Keratinocyte (primary cell): ENCODE measurements around the gene STPG4. TPM values are rescaled to one million over a fixed set of nuclear protein-coding genes. Genes with fewer than 3 reads are reported as not detected.
A peak's percentile ranks its signal among the peaks of the same experiment; 100 is the strongest.
"Not testable (repeated sequence)": the region's sequence is repeated elsewhere in the genome, so short reads cannot be mapped to it uniquely, and the experiment has no call there.

Experiments used
- DNase-seq: peaks from one replicate; pipeline ENCODE4 v3.0.0-alpha.2; 2011; ENCODE audit warnings: low read depth, missing footprints, low spot score
- FAIRE-seq: peaks from 2 replicates; lab custom pipeline; 2011; peaks lifted over from hg19 to GRCh38; lab: Jason Lieb, UNC
- H2AFZ ChIP-seq: 2 replicates; pipeline ENCODE4 v1.6.0; 2012; ENCODE audit warnings: low read length, control low read depth, inconsistent platforms; ENCODE audit not compliant: control insufficient read depth
- H3K27ac ChIP-seq: 2 replicates; pipeline ENCODE4 v1.5.1; 2011; ENCODE audit warnings: low read length; ENCODE audit not compliant: control insufficient read depth, insufficient read depth
- H3K27me3 ChIP-seq: 3 replicates; pipeline ENCODE4 v1.6.0; 2011; ENCODE audit warnings: low read length; ENCODE audit not compliant: control insufficient read depth, insufficient read depth; ENCODE audit errors: extremely low read depth
- H3K36me3 ChIP-seq, 2 experiments: 2 replicates in 1 of 2; 3 replicates in 1 of 2; pipeline ENCODE4 v1.5.1; 2011; ENCODE audit warnings: low read length in 2 of 2, mild to moderate bottlenecking in 1 of 2; ENCODE audit not compliant: control insufficient read depth in 2 of 2, insufficient read depth in 2 of 2; ENCODE audit errors: extremely low read depth in 1 of 2
- H3K4me1 ChIP-seq: 3 replicates; pipeline ENCODE4 v1.5.1; 2011; ENCODE audit warnings: low read length; ENCODE audit not compliant: control insufficient read depth, insufficient read depth; ENCODE audit errors: extremely low read depth
- H3K4me2 ChIP-seq: 3 replicates; pipeline ENCODE4 v1.6.0; 2011; ENCODE audit warnings: low read depth, low read length; ENCODE audit not compliant: control insufficient read depth, insufficient read depth; ENCODE audit errors: extremely low read depth
- H3K4me3 ChIP-seq, 3 experiments: fragments of 200-600 bp in 1 of 3; sonication (generic) in 1 of 3; 2 replicates in 2 of 3; 3 replicates in 1 of 3; pipeline ENCODE4 v1.5.1; 2011 to 2016; ENCODE audit warnings: low read length in 3 of 3, mild to moderate bottlenecking in 3 of 3, control low read depth in 2 of 3, inconsistent platforms in 1 of 3, low read depth in 1 of 3, mixed read lengths in 1 of 3, mixed run types in 1 of 3, moderate library complexity in 1 of 3; ENCODE audit not compliant: control insufficient read depth in 2 of 3, insufficient read depth in 2 of 3; ENCODE audit errors: extremely low read depth in 1 of 3
- H3K79me2 ChIP-seq: 2 replicates; pipeline ENCODE4 v1.6.0; 2012; ENCODE audit warnings: low read length; ENCODE audit not compliant: control insufficient read depth, insufficient read depth
- H3K9ac ChIP-seq: 3 replicates; pipeline ENCODE4 v1.6.0; 2011; ENCODE audit warnings: low read length; ENCODE audit not compliant: control insufficient read depth, insufficient read depth; ENCODE audit errors: extremely low read depth
- H3K9me1 ChIP-seq: 3 replicates; pipeline ENCODE4 v1.6.0; 2011; ENCODE audit warnings: low read length; ENCODE audit not compliant: control insufficient read depth, insufficient read depth; ENCODE audit errors: extremely low read depth
- H3K9me3 ChIP-seq: 2 replicates; pipeline ENCODE4 v1.5.1; 2012; ENCODE audit warnings: low read depth, low read length; ENCODE audit not compliant: control insufficient read depth
- H4K20me1 ChIP-seq: 3 replicates; pipeline ENCODE4 v1.6.0; 2011; ENCODE audit warnings: low read length; ENCODE audit not compliant: control insufficient read depth, insufficient read depth; ENCODE audit errors: extremely low read depth
- CTCF ChIP-seq, 3 experiments: IDR thresholded peaks in 1 of 3; conservative IDR thresholded peaks in 1 of 3; optimal IDR thresholded peaks in 1 of 3; 2 replicates in 2 of 3; 3 replicates in 1 of 3; pipeline versions ENCODE3 to v1.5.1; 2011; ENCODE audit warnings: low read length in 3 of 3, mild to moderate bottlenecking in 3 of 3, moderate library complexity in 2 of 3, control low read depth in 1 of 3, inconsistent platforms in 1 of 3; ENCODE audit not compliant: insufficient read depth in 2 of 3; ENCODE audit errors: extremely low read depth in 1 of 3
- EZH2 ChIP-seq: IDR thresholded peaks from one replicate; pipeline ENCODE4 v1.6.1; 2012; ENCODE audit warnings: inconsistent platforms, mild to moderate bottlenecking, low read length, moderate library complexity
- dilution Hi-C: fragments of 300-500 bp; cut with MboI; formaldehyde crosslinking; loops from one replicate; pipeline ENCODE4 v1.7.0; 2020; ENCODE audit warnings: low sequenced_read_pairs; ENCODE audit not compliant: extremely low pct_ligation_motif_present
- polyA plus RNA-seq, 5 experiments: library from polyadenylated mRNA; depleted of rRNA in 3 of 5; stranded (reverse) in 3 of 5; stranded (forward) in 1 of 5; unstranded in 1 of 5; fragments of >200 nt; gene quantifications; 1 replicate in 1 of 5; 2 replicates in 3 of 5; 3 replicates in 1 of 5; pipeline versions ENCODE4 v1.2.1 to v1.2.3, GENCODE V29; 2011 to 2012; ENCODE audit warnings: missing spikeins in 2 of 5, low read depth in 1 of 5, low replicate concordance in 1 of 5

The STPG4 gene
- polyA plus RNA-seq, 1 donor (not counting 4 experiments of a cell fraction or from before 2014, with no cell fraction given), result 0.26 TPM

DNA sequence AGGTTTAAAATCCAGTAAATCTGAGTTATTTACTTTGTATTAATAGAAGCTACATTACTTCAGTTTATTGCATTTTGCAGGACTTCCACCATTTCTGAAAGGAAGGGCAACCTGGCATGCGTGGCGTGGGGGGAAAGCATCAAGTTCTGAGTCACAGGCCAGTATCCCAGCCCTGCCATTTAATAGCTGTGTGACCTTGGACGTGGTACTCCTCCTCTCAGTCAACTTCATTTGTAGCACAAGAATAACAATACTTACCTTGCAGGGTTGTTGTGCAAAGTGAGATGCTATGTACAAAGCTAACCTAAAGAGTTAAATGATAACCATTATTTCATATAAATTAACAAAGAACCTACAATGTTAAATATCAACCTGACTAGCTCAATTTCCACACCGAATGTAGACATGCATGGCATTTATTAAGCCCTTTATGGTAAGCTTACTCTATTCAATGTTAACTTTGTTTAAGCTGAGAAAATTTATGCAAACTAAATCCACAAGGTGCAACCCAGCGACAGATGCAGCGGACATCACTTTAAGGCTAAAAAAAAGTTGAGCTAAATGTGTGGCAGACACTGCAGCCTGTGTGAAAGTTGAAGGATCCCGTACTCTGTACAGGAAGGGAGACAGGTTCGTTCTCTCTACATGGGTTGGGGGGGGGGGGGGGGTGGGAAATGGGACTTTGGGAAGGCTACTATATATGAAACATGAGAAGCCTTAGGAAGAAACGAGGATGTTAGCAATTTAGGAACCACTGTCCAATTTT, 17.2 kb upstream of the STPG4 start:
- Histone ChIP-seq H3K27me3 (no peaks in the 10 kb centered on the region), H3K9me1 (no peaks in the 10 kb centered on the region), H2AFZ (no peak overlapping the region), H3K9ac (no peak overlapping the region), H3K4me3 (peak overlapping the region in 1 of 3 experiments; percentile 97), H3K79me2 (peaks cover 88% of the 10 kb centered on the region), H3K4me2 (peak overlapping the region; percentile 87), H4K20me1 (peaks cover 39% of the 10 kb centered on the region), H3K36me3 (peaks cover 7 to 20% of the 10 kb centered on the region in 2 experiments), H3K9me3 (no peaks in the 10 kb centered on the region), H3K27ac (no peak overlapping the region), H3K4me1 (peaks cover 28% of the 10 kb centered on the region)
- DNase-seq (no peak), FAIRE-seq (no peak)
- dilution Hi-C loops, result no loop called here
- no peak for TF ChIP-seq CTCF (optimal IDR thresholded peaks at IDR 0.05 in 1 of 3, IDR thresholded peaks at IDR 0.05 in 1 of 3, conservative IDR thresholded peaks at IDR 0.05 in 1 of 3; ENCODE audit: extremely low read depth in 1 of 3, insufficient read depth in 2 of 3, low read length in 3 of 3)
- no peak for TF ChIP-seq EZH2

DNA sequence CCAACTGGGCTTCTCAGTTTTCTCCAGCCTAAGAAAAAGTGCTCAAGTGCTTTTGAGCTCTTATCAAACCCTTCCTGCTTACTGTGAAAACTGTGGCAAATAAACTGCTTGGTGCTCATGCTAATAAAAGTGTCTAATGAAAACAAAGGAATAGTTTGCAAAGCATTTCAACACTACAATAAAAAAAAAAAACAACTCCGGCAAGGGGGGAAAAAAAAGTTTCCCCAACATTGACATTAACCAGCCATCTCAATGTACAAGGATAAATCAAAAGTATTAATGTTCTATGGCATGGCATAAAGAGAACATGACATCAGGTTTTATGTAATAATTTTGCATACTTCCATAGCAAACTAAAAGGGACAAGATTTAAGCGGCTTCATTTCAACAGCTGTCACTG, 14.7 kb upstream of the STPG4 start:
- Histone ChIP-seq H3K27me3 (no peaks in the 10 kb centered on the region), H3K9me3 (no peaks in the 10 kb centered on the region), H3K9me1 (no peaks in the 10 kb centered on the region), H3K36me3 (peaks cover 10 to 36% of the 10 kb centered on the region in 2 experiments), H4K20me1 (peaks cover 37% of the 10 kb centered on the region), H3K79me2 (peaks cover 99% of the 10 kb centered on the region), H2AFZ (no peak overlapping the region), H3K9ac (no peak overlapping the region), H3K4me2 (no peak overlapping the region), H3K27ac (no peak overlapping the region), H3K4me1 (peaks cover 22% of the 10 kb centered on the region), H3K4me3 (no peak overlapping the region)
- TF ChIP-seq CTCF (optimal IDR thresholded peaks at IDR 0.05 in 1 of 3, IDR thresholded peaks at IDR 0.05 in 1 of 3, conservative IDR thresholded peaks at IDR 0.05 in 1 of 3; ENCODE audit: extremely low read depth in 1 of 3, insufficient read depth in 2 of 3, low read length in 3 of 3) (no peak), EZH2 (no peak)
- FAIRE-seq (no peak), DNase-seq (no peak)
- dilution Hi-C loops, result no loop called here

DNA sequence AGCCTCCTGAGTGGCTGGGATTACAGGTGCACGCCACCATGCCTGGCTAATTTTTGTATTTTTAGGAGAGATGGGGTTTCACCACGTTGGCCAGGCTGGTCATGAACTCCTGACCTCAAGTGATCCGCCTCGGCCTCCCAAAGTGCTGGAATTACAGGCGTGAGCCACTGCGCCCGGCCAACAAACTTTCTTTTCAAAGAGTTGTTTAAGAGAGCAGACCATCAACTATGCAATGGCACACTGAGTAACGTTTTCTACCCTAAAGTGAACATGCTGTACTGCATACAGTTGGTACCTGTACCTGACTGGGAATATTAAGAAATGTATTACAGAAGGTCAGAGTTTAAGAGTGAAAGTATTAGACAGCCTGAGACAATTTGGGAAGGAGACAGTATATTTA, 13.8 kb upstream of the STPG4 start:
- H3K27me3 ChIP-seq, H3K4me3 ChIP-seq, H3K9me1 ChIP-seq, dilution Hi-C loops, H2AFZ ChIP-seq, H3K27ac ChIP-seq, FAIRE-seq, H3K4me2 ChIP-seq, DNase-seq, H3K9ac ChIP-seq, H3K9me3 ChIP-seq: not testable (repeated sequence)
- peaks cover 17% of the 10 kb centered on the region for H3K4me1 ChIP-seq
- H3K79me2 ChIP-seq, result peaks cover 98% of the 10 kb centered on the region
- peaks cover 12 to 39% of the 10 kb centered on the region in 2 experiments for H3K36me3 ChIP-seq
- H4K20me1 ChIP-seq, result peaks cover 34% of the 10 kb centered on the region
